Heart left ventricle (tissue), 13 donors: ENCODE results near the gene SGK1.

ENCODE experiments used
- POLR2A ChIP-seq, 2 donors: fragments of 450-650 bp; IDR thresholded peaks; one replicate each; pipeline ENCODE4 v1.6.1; 2017; ENCODE audit warnings: antibody characterized with exemption in 2 of 2, mild to moderate bottlenecking in 2 of 2, moderate library complexity in 2 of 2
- TF ChIP-seq, protein P1 (sequence below), 12 donors: fragments of 200-600 bp; sonication (generic) in 4 of 12; IDR thresholded peaks; one replicate each; pipeline versions ENCODE4 v1.5.0 to v1.8.0; 2018 to 2022; ENCODE audit warnings: antibody characterized with exemption in 12 of 12, mild to moderate bottlenecking in 5 of 12
- donor health status: ischemic (EF 13 %, LVEDD 7.1; RV severe dilation, severe dysfunction).
- donor health status: DM: no; HTN: yes; CAD: no.
- donor health status: DM: no; HTN: no; CAD: no.
- donor health status: ischemic (EF 25% LVEDD 6.9; RV normal size, moderate dysfunction).
- donor health status: ischemic (EF 25% LVEDD 5.7; RV mildly dilated, moderate dysfunction).
- donor health status: ischemic (EF 35%, LVEDD 5.7; RV mildly dilated, moderate dysfunction).
- donor health status: nonischemic (EF 11% LVEDD 7.7; RV severe dilation, severe dysfunction).
- donor health status: DM: yes; HTN: yes; CAD: no.
- donor health status: PGD.
- donor health status: ischemic (EF 29% LVEDD 5.4; RV normal size, mild dysfunction).
- donor health status: nonischemic (EF 23%, LVEDD 6.1; RV moderate dilation, normal function).

DNA sequence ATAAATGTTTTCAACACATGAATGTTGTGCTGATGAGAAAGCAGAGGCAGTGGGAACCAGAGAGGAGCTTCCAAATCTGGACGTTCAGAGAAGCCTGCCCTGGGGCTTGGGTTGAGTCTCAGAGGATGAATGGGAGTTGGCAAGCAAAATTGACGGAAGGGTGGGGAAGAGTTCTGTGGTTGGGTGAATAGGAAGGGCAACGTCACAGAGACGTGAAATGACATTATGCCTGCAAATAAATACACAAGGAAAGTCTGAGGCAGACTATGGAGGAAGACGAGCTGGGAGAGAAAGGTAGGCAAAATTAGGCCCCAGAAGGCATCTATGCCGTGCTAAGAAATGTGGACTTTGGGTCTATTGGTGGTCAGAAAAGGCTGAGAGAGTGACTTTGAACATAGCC is 25.2 kb upstream of the SGK1 start:
- TF ChIP-seq, protein P1, sequence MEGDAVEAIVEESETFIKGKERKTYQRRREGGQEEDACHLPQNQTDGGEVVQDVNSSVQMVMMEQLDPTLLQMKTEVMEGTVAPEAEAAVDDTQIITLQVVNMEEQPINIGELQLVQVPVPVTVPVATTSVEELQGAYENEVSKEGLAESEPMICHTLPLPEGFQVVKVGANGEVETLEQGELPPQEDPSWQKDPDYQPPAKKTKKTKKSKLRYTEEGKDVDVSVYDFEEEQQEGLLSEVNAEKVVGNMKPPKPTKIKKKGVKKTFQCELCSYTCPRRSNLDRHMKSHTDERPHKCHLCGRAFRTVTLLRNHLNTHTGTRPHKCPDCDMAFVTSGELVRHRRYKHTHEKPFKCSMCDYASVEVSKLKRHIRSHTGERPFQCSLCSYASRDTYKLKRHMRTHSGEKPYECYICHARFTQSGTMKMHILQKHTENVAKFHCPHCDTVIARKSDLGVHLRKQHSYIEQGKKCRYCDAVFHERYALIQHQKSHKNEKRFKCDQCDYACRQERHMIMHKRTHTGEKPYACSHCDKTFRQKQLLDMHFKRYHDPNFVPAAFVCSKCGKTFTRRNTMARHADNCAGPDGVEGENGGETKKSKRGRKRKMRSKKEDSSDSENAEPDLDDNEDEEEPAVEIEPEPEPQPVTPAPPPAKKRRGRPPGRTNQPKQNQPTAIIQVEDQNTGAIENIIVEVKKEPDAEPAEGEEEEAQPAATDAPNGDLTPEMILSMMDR (IDR thresholded peaks at IDR 0.05) = no peak
- peak in 1 of 2 donors; percentile 64 for TF ChIP-seq POLR2A (IDR thresholded peaks at IDR 0.05)
